GM10248 (cell line): Measurements from ENCODE around the gene SMC1B.

Source experiments
- CTCF ChIA-PET: fragments of 300-600 bp; sonication (Branson Sonifier 250); formaldehyde crosslinking; extraction: SDS; loops from one replicate; lab custom pipeline; 2021; ENCODE audit warnings: antibody characterized with exemption; lab: Yijun Ruan, JAX
- POLR2A ChIA-PET: fragments of 350-650 bp; sonication (Branson Sonifier 250); formaldehyde crosslinking; extraction: SDS; loops from one replicate; lab custom pipeline; 2020; ENCODE audit warnings: antibody characterized with exemption; lab: Yijun Ruan, JAX
- DNase-seq: peaks from one replicate; pipeline ENCODE4 v3.0.0; 2012; ENCODE audit errors: extremely low spot score
- TF ChIP-seq, protein P1 (sequence below): IDR thresholded peaks from 2 replicates; pipeline ENCODE4 v1.5.1; 2012; ENCODE audit warnings: mild to moderate bottlenecking, low read depth; ENCODE audit errors: extremely low read depth, missing control alignments, control extremely low read depth

SMC1B gene

DNA sequence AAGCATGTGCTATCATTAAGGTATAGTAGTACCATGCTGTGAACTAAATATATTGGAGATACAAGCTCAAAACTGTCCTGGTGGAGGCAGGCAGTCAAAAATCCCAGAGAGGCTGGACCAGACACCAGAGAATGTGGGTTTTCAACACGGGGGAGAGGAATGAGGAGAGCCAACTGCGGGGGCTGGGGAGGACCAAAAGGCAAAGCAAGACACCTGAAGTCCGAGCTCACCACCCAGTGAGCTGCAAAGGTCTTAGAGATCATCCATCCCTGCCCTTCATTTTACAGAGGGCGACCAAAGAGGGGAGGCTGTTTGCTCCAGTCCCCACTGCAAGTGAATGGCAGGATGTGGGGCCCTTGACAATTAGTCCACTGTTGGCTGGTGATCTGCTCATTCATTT lies 10.1 kb upstream of the SMC1B start:
- CTCF ChIA-PET, result interaction anchor here (0.7 kb wide), 1 partner anchor 9 kb away, joined by 3 read pairs; no protein-coding TSS in a partner anchor
- no peak for DNase-seq
- TF ChIP-seq, protein P1, sequence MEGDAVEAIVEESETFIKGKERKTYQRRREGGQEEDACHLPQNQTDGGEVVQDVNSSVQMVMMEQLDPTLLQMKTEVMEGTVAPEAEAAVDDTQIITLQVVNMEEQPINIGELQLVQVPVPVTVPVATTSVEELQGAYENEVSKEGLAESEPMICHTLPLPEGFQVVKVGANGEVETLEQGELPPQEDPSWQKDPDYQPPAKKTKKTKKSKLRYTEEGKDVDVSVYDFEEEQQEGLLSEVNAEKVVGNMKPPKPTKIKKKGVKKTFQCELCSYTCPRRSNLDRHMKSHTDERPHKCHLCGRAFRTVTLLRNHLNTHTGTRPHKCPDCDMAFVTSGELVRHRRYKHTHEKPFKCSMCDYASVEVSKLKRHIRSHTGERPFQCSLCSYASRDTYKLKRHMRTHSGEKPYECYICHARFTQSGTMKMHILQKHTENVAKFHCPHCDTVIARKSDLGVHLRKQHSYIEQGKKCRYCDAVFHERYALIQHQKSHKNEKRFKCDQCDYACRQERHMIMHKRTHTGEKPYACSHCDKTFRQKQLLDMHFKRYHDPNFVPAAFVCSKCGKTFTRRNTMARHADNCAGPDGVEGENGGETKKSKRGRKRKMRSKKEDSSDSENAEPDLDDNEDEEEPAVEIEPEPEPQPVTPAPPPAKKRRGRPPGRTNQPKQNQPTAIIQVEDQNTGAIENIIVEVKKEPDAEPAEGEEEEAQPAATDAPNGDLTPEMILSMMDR, result no peak
- POLR2A ChIA-PET, result no interaction called here

DNA sequence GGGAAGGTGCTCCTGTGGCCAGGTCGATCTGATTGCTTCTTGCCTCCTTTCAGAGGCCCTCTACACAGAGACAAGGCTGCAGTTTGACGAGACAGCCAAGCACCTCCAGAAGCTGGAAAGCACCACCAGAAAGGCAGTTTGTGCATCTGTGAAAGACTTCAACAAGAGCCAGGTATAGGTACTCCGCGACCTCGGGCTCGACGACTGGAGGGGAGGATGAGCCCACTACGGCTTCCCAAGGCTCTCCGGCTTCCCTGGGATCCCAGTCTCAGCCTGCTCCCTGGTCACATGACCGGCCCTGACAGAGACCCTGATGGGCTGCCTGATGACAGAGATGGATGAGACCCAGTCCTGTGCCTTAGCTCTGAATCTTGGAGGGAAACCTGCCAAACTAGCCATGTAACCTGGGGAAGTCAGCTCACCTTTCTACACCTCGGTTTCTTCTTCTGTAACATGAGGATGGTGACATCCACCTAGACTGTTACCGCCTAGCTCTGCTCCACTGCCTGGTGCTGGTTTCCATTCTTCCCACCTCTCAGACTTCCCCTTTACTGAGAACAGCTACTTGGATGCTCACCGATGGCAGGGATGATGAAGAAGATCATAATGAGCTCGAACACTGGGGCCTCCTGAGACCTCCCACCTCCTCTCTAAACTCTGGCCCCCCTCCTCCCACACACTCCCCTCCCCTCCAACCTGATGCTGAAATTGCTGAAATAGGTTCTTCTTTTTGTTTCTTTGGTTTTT lies 9.0 kb upstream of the SMC1B start:
- peak; percentile 15 for DNase-seq
- ChIA-PET POLR2A (no interaction called here), CTCF (no interaction called here)
- TF ChIP-seq, protein P1, result no peak

- POLR2A ChIA-PET, result no interaction called here
- DNase-seq, result no peak
- CTCF ChIA-PET, result no interaction called here
- TF ChIP-seq, protein P1, result no peak
Measured at GRCh38 chr22:45421349-45422055, 8.1 kb upstream of the SMC1B start.

DNA sequence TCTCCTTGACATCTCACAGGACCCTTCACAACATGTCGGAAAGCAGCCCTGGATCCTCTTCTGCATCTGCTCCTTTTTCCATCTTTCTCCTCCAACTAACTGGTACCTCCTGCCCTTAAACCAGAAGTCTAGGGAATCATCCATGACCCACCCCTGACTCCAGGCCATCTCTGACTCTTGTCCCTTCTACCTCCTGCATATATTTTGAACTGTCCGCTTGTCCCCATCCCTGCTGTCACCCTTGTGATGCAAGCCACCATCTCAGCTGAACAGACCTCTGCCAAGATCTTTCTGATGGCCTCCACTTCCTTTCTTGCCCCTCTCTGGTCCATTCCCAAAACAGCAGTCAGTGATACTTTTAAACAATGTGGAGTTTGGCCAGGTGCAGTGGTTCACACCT lies 7.1 kb upstream of the SMC1B start:
- TF ChIP-seq, protein P1, result no peak
- ChIA-PET CTCF (no interaction called here), POLR2A (no interaction called here)
- DNase-seq, result no peak

DNA sequence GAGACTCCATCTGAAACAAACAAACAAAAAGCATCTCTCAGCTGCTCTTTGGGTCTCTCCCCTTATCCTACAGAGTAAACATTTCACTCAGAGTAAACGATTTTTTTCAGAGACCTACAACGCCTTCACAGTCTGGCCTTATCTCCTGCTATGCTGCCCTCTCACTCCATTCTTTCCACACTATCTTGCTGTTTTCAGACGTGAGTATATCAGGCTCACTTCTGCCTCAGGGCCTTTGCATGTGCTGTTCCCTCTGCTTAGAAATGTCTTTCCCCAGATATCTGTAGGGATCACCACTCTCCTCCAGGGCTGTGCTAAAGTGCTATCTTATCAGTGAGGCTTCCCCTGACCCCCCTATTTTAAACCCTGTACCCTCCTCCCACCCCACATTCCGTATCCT lies 6.6 kb upstream of the SMC1B start:
- DNase-seq, result no peak
- TF ChIP-seq, protein P1, result no peak
- ChIA-PET CTCF (interaction anchor here (1.2 kb wide), 1 partner anchor 21 kb away, joined by 3 read pairs; no protein-coding TSS in a partner anchor), POLR2A (no interaction called here)

DNA sequence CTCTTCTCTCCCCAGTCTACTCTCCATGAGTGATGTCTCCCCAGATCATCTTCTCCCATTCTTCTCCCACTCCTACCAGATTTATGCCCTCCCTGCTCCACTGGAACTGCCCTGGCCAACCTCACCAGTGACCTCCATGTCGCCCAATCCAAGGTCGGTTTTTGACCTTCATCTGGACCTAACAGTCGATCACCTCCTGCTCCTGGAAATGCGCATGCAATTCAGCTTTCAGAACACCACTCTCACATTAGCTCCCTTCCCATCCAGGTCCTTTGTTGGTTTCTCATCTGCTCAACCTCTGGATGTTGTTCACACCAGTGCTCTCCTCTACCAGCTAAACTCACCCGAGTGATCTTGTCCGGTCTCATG lies 5.4 kb upstream of the SMC1B start:
- CTCF ChIA-PET, result interaction anchor here (1.2 kb wide), 1 partner anchor 22 kb away, joined by 3 read pairs; no protein-coding TSS in a partner anchor
- TF ChIP-seq, protein P1, result no peak
- POLR2A ChIA-PET, result no interaction called here
- no peak for DNase-seq
